Activated CD8-positive, alpha-beta T cell treated with anti-CD3 and anti-CD28 coated beads, Interleukin-2, amount 10 ng/mL, durations not matched to agents 7 days and 5 days (primary cell): Measurements from ENCODE around the gene SORL1. TPM values are rescaled to one million over a fixed set of nuclear protein-coding genes. Genes with fewer than 3 reads are reported as not detected.

ENCODE experiments used
- ATAC-seq: fragments of 150-1000 bp; cut with Tn5 transposase; one replicate; pipeline ENCODE4 v1.10.0; 2021; ENCODE audit warnings: moderate library complexity
- CTCF ChIA-PET: fragments of 350-600 bp; sonication (Branson Sonifier 250); formaldehyde crosslinking; loops from one replicate; lab custom pipeline; 2021; ENCODE audit warnings: antibody characterized with exemption; lab: Charles Lee
- POLR2A ChIA-PET: fragments of 350-600 bp; sonication (Branson Sonifier 250); formaldehyde crosslinking; loops from one replicate; lab custom pipeline; 2021; ENCODE audit warnings: antibody characterized with exemption; lab: Charles Lee
- DNase-seq: peaks from one replicate; pipeline ENCODE4 v3.0.0-alpha.2; 2020
- H3K27ac Mint-ChIP-seq: one replicate; pipeline ENCODE4 v1.8.0; 2021; ENCODE audit warnings: mild to moderate bottlenecking, mixed read lengths
- H3K27me3 Mint-ChIP-seq: one replicate; pipeline ENCODE4 v1.8.0; 2021; ENCODE audit warnings: low read depth, mixed read lengths
- H3K36me3 Mint-ChIP-seq: one replicate; pipeline ENCODE4 v1.8.0; 2021; ENCODE audit warnings: low read depth, mixed read lengths
- H3K4me1 Mint-ChIP-seq: one replicate; pipeline ENCODE4 v1.8.0; 2021; ENCODE audit warnings: low read depth, mixed read lengths
- H3K4me3 Mint-ChIP-seq: one replicate; pipeline ENCODE4 v1.8.0; 2021; ENCODE audit warnings: mild to moderate bottlenecking, mixed read lengths
- H3K9me3 Mint-ChIP-seq: one replicate; pipeline ENCODE4 v1.8.0; 2022; ENCODE audit warnings: mixed read lengths; ENCODE audit not compliant: insufficient read depth
- total RNA-seq, 2 experiments: library from RNA; stranded (reverse); gene quantifications; one replicate each; pipeline ENCODE4 v1.2.3, GENCODE V29; 2021

Gene SORL1
- total RNA-seq, 2 experiments from 2014 or later = 98.9 to 107 TPM

DNA sequence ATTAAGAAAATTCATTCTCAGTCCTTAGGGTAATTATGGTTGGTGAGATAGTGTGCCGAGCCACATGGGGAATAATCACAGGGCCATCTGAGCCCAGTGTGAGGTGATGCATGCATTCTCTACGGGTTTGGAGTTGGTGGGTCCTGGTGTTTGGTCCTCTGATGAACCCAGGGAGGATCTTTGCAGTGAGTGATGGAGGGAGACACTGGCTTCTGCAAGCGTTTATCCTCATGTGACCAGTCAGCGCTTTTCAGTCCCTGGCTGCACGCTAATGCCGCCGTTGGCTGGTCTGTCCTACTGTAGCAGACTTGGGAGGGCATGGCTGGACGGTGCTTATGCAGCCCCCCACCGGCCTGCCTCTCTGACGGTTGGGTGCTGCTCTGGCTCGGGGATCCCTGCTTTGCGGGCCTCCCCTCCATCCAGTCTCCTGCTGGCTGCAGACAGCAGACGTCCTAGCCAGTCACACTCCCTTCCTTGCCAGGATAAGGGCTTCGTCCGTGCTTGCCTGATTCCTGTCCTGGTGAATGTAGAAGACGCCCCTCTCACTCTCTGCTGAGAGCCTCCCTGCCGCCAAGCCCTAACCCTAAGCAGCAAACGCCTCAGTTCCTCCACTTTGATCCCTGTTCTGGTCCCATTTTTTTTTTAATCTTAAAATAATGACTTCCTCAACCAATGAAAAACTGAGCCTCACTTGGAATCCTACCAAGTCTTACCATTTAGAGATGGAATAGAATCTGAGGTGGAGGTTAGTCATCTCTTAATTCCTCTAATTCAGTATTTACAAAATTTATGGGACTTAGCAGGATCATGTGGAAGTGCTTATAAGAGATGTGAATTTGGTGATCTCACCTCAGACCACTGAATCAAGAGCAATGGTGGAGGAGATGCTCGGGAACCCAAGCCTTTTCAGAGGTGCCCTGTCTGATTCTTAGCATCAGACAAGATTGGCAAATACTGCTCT, 144.4 kb downstream of the SORL1 start:
- Mint-ChIP-seq H3K27ac (no peak overlapping the region), H3K4me1 (no peaks in the 10 kb centered on the region), H3K4me3 (no peak overlapping the region), H3K27me3 (no peaks in the 10 kb centered on the region), H3K9me3 (no peaks in the 10 kb centered on the region), H3K36me3 (peaks cover 69% of the 10 kb centered on the region)
- POLR2A ChIA-PET = no interaction called here
- no peak for ATAC-seq
- DNase-seq = no peak
- CTCF ChIA-PET = no interaction called here

DNA sequence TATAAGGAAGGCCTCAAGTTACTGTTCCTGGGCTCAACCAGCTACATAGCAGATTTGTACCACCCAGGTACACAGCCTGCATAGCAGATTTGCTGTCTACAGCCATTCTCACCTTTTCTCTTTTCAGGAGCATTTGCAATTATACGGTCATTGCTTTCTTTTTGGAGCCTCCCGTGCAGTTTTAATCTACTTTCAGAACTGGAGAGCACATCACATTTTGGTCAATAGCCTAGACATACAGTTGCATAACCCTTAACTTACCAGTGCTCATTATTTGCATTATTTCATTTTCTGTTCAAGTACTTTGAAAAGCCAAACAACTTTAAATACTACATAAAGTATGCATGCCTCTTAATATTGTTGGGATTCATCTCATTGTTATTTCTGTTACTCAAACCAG, 151.2 kb downstream of the SORL1 start:
- Mint-ChIP-seq H3K4me1 (no peaks in the 10 kb centered on the region), H3K36me3 (peaks cover 65% of the 10 kb centered on the region)

DNA sequence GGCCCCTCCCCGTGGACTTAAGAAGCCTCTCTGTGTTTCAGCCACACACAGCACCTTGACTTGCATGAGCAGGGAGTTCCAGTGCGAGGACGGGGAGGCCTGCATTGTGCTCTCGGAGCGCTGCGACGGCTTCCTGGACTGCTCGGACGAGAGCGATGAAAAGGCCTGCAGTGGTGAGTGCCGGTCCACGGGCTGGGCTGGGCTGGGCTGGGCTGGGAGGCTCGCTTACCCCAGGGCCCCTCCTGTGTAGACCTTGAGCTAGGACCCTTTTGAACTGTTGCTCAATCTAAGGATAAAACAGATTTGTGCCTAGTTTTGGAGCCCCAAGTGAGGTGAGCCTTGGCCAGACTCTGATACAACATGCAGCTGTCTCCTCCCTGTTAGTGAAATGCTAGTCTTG, 152.0 kb downstream of the SORL1 start:
- no peak overlapping the region for H3K27ac Mint-ChIP-seq
- H3K9me3 Mint-ChIP-seq = no peaks in the 10 kb centered on the region
- ATAC-seq = no peak
- H3K4me3 Mint-ChIP-seq = no peak overlapping the region
- H3K36me3 Mint-ChIP-seq = peaks cover 69% of the 10 kb centered on the region
- ChIA-PET CTCF (interaction anchor here (1.1 kb wide), 1 partner anchor 13 kb away, joined by 3 read pairs; no protein-coding TSS in a partner anchor), POLR2A (no interaction called here)
- DNase-seq = no peak
- no peaks in the 10 kb centered on the region for H3K4me1 Mint-ChIP-seq
- H3K27me3 Mint-ChIP-seq = no peaks in the 10 kb centered on the region

More for the DNA sequence above, 151.2 kb downstream of the SORL1 start:
- ATAC-seq (no peak), DNase-seq (no peak)
- POLR2A ChIA-PET = no interaction called here
- H3K27me3 Mint-ChIP-seq = no peaks in the 10 kb centered on the region
- no peak overlapping the region for H3K4me3 Mint-ChIP-seq
- H3K27ac Mint-ChIP-seq = no peak overlapping the region
- CTCF ChIA-PET = interaction anchor here (0.5 kb wide), 1 partner anchor 282 kb away, joined by 3 read pairs; no protein-coding TSS in a partner anchor
- H3K9me3 Mint-ChIP-seq = no peaks in the 10 kb centered on the region

DNA sequence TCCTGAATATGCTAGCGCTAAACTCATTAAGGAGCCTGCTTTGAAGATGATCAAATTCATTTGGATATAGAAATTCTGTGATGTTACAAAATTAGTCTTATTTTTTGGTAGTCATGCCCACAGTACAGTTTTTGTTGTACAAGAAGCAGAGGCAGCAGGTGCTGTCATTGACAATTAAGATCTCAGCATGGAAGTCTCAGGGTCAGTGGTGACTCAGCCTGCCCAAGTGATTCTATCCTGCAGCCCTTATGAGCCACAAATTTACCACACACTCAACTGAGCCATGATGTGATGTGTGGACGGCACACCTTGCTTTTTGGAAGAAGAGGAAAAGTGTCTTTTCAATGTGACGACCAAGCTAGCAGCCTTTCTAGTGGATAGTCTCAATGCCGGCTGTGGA, 154.2 kb downstream of the SORL1 start:
- Mint-ChIP-seq H3K27ac (no peak overlapping the region), H3K4me1 (no peaks in the 10 kb centered on the region), H3K36me3 (peaks cover 76% of the 10 kb centered on the region), H3K4me3 (no peak overlapping the region), H3K9me3 (no peaks in the 10 kb centered on the region), H3K27me3 (no peaks in the 10 kb centered on the region)
- ChIA-PET CTCF (no interaction called here), POLR2A (no interaction called here)
- no peak for DNase-seq
- no peak for ATAC-seq

DNA sequence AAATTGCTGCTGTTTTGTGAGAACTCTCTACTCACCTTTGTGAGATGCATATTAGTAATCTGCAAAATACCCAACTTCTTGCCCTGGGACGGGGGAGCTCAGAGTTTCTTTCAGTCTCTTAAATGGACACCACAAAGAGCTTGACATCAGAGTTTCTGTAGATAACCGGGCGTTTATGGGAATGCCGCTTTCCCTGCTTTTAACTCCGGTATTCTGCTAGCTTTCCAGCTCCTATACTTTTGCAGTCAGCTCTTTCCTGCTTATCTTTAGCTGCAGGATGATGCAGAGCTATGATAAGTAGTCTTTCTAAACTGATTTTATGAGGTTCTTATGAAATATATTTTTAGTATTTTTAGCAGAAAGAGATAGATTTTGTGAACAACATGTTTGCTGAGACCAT, 155.2 kb downstream of the SORL1 start:
- Mint-ChIP-seq H3K27me3 (no peaks in the 10 kb centered on the region), H3K36me3 (peaks cover 75% of the 10 kb centered on the region), H3K27ac (no peak overlapping the region), H3K9me3 (no peaks in the 10 kb centered on the region), H3K4me1 (no peaks in the 10 kb centered on the region), H3K4me3 (no peak overlapping the region)
- DNase-seq (no peak), ATAC-seq (no peak)
- ChIA-PET CTCF (interaction anchor here (1.0 kb wide), 1 partner anchor 94 kb away, joined by 3 read pairs; no protein-coding TSS in a partner anchor), POLR2A (interaction anchor here (0.5 kb wide), 1 partner anchor 115 kb away, joined by 3 read pairs; no protein-coding TSS in a partner anchor)

DNA sequence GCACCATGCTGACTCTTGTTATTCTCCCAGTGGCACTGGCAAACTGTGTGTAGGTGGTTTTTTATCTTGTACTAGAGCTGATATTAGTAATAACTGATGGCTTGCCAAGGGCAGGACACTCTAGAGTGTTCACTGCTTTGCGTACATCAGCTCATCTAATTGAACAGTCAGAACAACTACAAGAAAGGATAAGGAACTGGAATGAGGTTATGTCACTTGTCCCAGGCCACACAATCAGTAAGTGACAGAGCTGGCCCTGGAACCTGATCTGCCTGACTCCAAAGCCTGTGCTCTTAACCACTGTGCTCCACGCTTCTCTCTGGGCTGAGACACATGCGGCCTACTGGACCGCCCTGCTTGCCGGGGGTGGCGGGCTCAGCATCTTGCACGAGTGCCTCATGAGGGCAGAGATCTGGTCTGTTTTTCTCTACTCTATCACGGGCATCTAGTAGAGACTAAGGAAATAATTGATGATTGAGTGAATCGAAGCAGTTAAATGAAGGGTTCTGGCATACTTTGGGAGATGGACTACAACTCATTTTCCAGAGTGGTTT, 156.5 kb downstream of the SORL1 start:
- H3K9me3 Mint-ChIP-seq = no peaks in the 10 kb centered on the region
- no peak overlapping the region for H3K27ac Mint-ChIP-seq
- ATAC-seq (no peak), DNase-seq (no peak)
- CTCF ChIA-PET = interaction anchor here (0.8 kb wide), 1 partner anchor 289 kb away, joined by 3 read pairs; no protein-coding TSS in a partner anchor
- POLR2A ChIA-PET = no interaction called here
- H3K4me1 Mint-ChIP-seq = no peaks in the 10 kb centered on the region
- H3K36me3 Mint-ChIP-seq = peaks cover 75% of the 10 kb centered on the region
- no peak overlapping the region for H3K4me3 Mint-ChIP-seq
- no peaks in the 10 kb centered on the region for H3K27me3 Mint-ChIP-seq

DNA sequence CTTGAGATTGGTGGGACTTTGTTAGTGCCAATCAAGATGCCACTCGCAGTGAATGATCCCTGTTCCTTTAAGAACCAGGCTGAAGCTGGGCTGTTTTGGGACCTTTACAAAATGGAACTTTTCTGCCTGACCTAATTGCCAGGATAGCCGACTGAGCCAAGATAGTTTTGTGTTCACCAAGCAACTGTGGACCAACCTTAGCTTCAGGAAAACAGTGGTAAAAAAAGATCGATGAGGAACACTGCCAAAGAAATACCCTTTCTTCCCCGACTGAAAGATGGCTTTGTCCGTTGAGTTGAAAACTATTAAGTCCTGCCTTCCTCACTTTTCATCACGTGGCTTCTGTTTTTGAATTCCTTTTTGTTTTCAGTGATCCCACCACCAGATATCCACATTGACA, 158.6 kb downstream of the SORL1 start:
- Mint-ChIP-seq H3K9me3 (no peaks in the 10 kb centered on the region), H3K4me1 (no peaks in the 10 kb centered on the region), H3K27ac (no peak overlapping the region), H3K27me3 (no peaks in the 10 kb centered on the region), H3K4me3 (no peak overlapping the region), H3K36me3 (peaks cover 78% of the 10 kb centered on the region)
- ChIA-PET POLR2A (interaction anchor here (1.1 kb wide), 1 partner anchor 8 kb away, joined by 3 read pairs; no protein-coding TSS in a partner anchor), CTCF (interaction anchor here (1.2 kb wide), 2 partner anchors 130 to 291 kb away, joined by 3 read pairs; no protein-coding TSS in a partner anchor)
- DNase-seq = no peak
- no peak for ATAC-seq

DNA sequence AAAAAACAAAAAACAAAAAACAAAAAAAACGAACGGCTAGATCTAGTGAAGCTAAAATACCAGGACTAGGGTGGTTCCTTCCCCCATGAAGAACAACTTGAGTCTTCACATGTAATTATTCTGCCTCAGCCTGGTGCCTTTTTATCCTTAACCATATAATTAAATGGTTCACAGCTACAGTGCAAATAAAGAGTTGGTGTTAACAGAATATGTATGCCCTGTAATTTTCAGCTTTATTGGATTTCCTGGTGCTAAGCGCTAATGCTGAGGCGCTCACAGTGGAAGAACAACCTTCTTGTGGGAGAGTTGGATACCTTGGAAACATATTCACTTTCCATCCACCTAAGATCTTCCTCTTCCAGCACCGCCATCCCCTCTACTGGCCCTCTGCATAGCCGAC, 159.1 kb downstream of the SORL1 start:
- no peak for ATAC-seq
- Mint-ChIP-seq H3K27me3 (no peaks in the 10 kb centered on the region), H3K9me3 (no peaks in the 10 kb centered on the region), H3K4me3 (no peak overlapping the region), H3K27ac (no peak overlapping the region), H3K36me3 (peaks cover 77% of the 10 kb centered on the region), H3K4me1 (no peaks in the 10 kb centered on the region)
- POLR2A ChIA-PET = interaction anchor here (1.1 kb wide), 1 partner anchor 9 kb away, joined by 3 read pairs; no protein-coding TSS in a partner anchor
- CTCF ChIA-PET = interaction anchor here (1.2 kb wide), 1 partner anchor 291 kb away, joined by 3 read pairs; no protein-coding TSS in a partner anchor
- no peak for DNase-seq

DNA sequence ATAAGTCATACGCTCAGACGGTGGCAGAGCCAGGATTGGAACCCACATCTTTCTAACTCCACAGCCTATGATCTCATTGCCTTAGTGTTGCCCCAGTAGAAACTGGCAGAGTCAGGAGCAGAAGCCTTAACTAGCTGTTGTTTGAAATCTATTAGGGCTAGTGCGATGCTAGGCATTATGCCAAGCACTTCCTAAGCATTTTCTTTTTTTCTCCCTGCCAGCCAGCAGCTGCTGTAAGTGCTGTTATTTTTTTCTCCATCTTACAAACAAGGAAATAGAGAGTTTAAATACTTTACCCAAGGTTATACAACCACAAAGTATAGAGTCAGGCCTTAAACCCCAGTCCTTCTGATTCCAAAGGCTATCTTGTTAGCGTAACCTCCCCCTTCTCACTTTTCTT, 161.6 kb downstream of the SORL1 start:
- DNase-seq (no peak), ATAC-seq (no peak)
- H3K4me1 Mint-ChIP-seq = no peaks in the 10 kb centered on the region
- peaks cover 79% of the 10 kb centered on the region for H3K36me3 Mint-ChIP-seq
- H3K4me3 Mint-ChIP-seq = no peak overlapping the region
- no peaks in the 10 kb centered on the region for H3K27me3 Mint-ChIP-seq
- ChIA-PET CTCF (interaction anchor here (1.4 kb wide), 1 partner anchor 18 kb away, joined by 4 read pairs; no protein-coding TSS in a partner anchor), POLR2A (no interaction called here)
- no peaks in the 10 kb centered on the region for H3K9me3 Mint-ChIP-seq
- no peak overlapping the region for H3K27ac Mint-ChIP-seq

DNA sequence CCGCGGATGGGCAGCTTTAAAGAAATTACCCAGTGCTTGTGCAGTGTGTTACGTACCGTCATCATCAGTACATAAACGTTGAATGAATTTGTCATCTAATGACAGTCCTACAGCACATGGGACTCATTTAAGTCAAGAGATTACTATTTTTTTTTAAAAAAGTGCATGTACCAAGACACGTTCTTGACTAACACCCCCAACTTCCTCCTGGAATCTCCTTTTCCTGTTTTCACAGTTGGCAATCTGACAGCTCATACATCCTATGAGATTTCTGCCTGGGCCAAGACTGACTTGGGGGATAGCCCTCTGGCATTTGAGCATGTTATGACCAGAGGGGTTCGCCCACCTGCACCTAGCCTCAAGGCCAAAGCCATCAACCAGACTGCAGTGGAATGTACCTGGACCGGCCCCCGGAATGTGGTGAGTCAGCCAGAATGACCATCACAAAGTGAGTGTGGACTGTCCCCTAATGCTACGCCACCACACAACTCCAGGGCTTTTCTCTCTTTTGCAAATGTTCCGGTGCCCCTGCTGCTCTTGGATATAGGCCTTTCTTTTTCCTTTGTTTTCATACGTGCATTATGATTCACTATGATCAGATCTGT, 162.6 kb downstream of the SORL1 start:
- no peak for ATAC-seq
- no peaks in the 10 kb centered on the region for H3K4me1 Mint-ChIP-seq
- no peak overlapping the region for H3K4me3 Mint-ChIP-seq
- POLR2A ChIA-PET = no interaction called here
- no peaks in the 10 kb centered on the region for H3K9me3 Mint-ChIP-seq
- no peaks in the 10 kb centered on the region for H3K27me3 Mint-ChIP-seq
- CTCF ChIA-PET = no interaction called here
- DNase-seq = no peak
- peak overlapping the region; percentile 55 for H3K27ac Mint-ChIP-seq
- H3K36me3 Mint-ChIP-seq = peaks cover 76% of the 10 kb centered on the region

DNA sequence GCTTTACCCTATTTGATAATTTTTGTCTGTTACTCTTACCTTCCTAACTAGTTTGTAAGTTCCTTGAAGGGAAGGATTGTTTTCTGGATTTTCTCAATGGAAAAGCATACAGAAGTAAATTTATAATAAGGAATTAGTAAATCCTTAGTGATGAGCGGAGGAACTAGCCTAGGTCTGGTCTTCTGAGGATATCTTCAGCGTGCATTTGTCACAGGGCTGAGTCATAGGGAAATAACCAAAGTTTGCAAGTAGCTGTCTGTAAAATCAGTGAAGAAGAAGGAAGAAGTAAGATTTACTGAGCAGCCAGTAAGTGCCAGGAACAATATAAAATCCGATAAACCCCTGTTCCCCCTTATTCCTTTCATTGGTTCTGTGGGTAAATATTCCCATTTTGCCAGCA, 163.4 kb downstream of the SORL1 start:
- DNase-seq = no peak

More for the DNA sequence above, 163.4 kb downstream of the SORL1 start:
- H3K4me3 Mint-ChIP-seq = no peak overlapping the region
- no peak overlapping the region for H3K27ac Mint-ChIP-seq
- CTCF ChIA-PET = no interaction called here
- H3K9me3 Mint-ChIP-seq = no peaks in the 10 kb centered on the region
- peaks cover 75% of the 10 kb centered on the region for H3K36me3 Mint-ChIP-seq
- H3K4me1 Mint-ChIP-seq = no peaks in the 10 kb centered on the region
- POLR2A ChIA-PET = no interaction called here
- H3K27me3 Mint-ChIP-seq = no peaks in the 10 kb centered on the region
- ATAC-seq = no peak
